Keratinocyte (primary cell): ENCODE data around the gene ITGAD.

Experiments used
- CTCF ChIP-seq, 3 experiments: IDR thresholded peaks in 1 of 3; conservative IDR thresholded peaks in 1 of 3; optimal IDR thresholded peaks in 1 of 3; 2 replicates in 2 of 3; 3 replicates in 1 of 3; pipeline versions ENCODE3 to v1.5.1; 2011; ENCODE audit warnings: low read length in 3 of 3, mild to moderate bottlenecking in 3 of 3, moderate library complexity in 2 of 3, control low read depth in 1 of 3, inconsistent platforms in 1 of 3; ENCODE audit not compliant: insufficient read depth in 2 of 3; ENCODE audit errors: extremely low read depth in 1 of 3
- EZH2 ChIP-seq: IDR thresholded peaks from one replicate; pipeline ENCODE4 v1.6.1; 2012; ENCODE audit warnings: inconsistent platforms, mild to moderate bottlenecking, low read length, moderate library complexity

- TF ChIP-seq CTCF (optimal IDR thresholded peaks at IDR 0.05 in 1 of 3, IDR thresholded peaks at IDR 0.05 in 1 of 3, conservative IDR thresholded peaks at IDR 0.05 in 1 of 3; ENCODE audit: extremely low read depth in 1 of 3, insufficient read depth in 2 of 3, low read length in 3 of 3) (peak; percentile 70 to 81 (median 73)), EZH2 (no peak)
These were observed 58.7 kb downstream of the ITGAD start for GRCh38 chr16:31451681-31452351.
